CD4-positive, alpha-beta T cell treated with Interleukin-6 at 100 ng/mL for 8 hours (primary cell): ENCODE results near the gene GNPNAT1.

Source experiments
- DNase-seq: peaks from one replicate; pipeline ENCODE4 v3.0.0-alpha.2; 2020; ENCODE audit warnings: mixed read lengths, low spot score

Gene GNPNAT1

DNA sequence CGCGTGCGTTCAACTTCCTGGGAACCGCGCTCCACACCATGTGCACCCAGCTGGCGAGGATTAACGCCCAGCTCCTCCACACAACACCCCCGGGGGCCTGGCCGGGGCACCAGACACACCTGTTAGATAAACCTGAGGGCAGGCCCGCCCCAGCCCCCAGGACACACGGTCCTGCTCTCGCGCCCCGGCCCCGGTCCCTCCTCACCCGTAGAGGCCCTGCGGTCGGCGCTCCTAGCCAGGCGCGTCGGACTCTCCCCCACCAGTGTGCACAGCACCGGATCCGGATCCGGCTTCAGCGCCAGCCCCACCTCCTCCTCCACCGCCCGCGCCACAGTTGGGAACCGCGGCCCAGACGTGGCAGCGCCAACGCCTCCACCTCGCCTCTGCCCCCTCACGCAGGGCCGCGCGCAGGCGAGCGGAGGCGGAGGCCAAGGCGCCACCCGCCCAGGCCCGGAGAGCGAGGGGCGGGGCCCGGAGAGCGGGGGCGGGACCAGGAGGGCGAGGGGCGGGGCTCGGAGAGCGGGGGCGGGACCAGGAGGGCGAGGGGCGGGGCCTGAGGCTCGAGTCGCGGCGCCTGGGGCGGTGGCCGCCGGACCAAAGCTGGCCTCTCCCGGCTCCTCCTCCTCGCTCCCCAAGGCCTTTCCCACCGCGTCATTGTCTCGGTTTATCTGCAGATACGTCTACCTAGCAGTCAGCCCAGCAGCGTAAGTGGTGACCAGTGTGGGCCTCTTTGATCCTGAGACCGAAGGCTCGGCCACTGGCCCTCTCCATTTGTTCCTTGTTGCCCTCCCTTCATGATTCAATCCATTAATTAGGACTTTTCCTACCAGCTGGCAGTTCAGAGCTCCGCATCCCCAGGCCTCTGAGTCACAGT, at the start of gene GNPNAT1:
Gene GNPNAT1, minus strand, starts transcription at position 385 of the 874 bp plus-strand sequence. CDS start 6,957 bp downstream, outside the sequence.
- peak; percentile 89 for DNase-seq

- DNase-seq, result no peak
Measured at GRCh38 chr14:52840877-52841276, 49.5 kb upstream of the GNPNAT1 start.

- no peak for DNase-seq
Measured at GRCh38 chr14:52837451-52837850, 46.0 kb upstream of the GNPNAT1 start.

DNA sequence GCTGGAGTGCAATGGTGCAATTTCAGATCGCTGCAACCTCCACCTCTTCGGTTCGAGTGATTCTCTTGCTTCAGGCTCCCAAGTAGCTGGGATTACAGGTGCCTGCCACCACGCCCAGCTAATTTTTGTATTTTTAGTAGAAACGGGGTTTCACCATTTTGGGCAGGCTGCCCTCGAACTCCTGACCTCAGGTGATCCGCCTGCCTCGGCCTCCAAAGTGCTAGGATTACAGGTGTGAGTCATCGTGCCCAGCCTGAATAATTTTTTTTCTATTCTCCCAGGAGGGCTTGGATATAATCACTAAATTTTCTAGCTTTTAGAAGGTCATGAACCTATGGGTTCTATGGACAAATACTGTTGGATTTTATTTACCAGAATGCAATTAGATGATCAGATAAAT, 44.7 kb upstream of the GNPNAT1 start:
- DNase-seq, result no peak

GRCh38 chr14:52835122-52835903, 43.9 kb upstream of the GNPNAT1 start:
- no peak for DNase-seq

DNA sequence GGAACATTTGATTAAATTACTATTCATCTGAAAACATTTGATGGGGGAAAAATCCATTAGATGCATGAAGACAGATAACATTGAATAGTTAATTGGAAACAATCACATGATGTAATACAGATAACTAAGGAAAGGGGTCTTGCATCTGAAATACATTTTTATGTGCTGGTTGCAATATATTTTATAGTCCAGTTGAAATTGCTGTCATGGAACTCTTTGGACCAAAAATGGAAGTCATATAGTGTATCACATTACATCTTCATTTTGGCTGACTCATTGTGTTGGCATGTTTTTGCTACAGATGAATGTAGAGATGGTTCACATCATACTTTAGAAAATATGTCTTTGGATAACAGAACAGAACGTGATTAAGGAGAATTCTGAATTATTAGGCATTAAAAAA, 43.0 kb upstream of the GNPNAT1 start:
- DNase-seq, result no peak

DNA sequence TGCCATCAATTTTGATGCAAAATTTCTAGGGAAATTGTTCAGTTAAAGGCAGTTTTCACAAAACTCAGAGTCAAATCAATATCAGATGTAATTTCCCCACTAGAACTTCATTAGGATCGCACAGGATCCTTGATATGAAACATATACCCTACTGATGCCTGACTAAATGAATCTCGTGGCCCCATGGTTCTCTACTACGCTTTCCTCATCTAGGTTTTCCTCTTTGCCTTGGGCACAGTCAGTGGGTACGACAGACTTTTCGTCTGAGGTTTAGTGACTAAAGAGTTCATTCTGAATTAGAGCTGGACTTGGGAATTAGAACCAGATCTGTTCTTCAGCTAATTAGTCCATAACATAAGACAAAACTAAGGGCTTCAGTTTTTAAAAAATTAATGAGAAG, 42.5 kb upstream of the GNPNAT1 start:
- no peak for DNase-seq

- DNase-seq, result no peak
Measured at GRCh38 chr14:52829527-52830185, 38.2 kb upstream of the GNPNAT1 start.

GRCh38 chr14:52827426-52827825, 36.0 kb upstream of the GNPNAT1 start:
- no peak for DNase-seq

- no peak for DNase-seq
Measured at GRCh38 chr14:52825085-52825484, 33.7 kb upstream of the GNPNAT1 start.

- DNase-seq, result no peak
Measured at GRCh38 chr14:52824462-52824861, 33.1 kb upstream of the GNPNAT1 start.

DNA sequence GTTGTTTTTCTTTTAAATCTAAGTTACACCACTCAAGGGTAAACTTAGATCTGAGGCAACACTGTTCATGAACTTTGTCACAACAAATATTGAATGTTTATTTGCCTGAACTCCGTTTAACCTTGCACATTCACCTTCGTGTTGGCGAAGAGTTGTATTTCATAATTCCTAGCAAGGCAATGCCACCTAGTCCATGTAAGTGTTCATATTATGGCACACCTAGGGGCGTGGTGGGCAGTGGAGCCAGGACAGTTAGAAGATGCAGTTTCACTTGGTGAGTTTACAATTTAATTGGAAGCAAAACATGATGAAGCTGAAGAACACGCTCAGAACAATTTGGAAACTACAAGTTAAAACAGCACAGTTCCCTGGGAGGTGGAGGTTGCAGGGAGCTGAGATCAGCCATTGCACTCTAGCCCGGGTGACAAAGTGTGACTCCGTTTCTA, 30.4 kb upstream of the GNPNAT1 start:
- DNase-seq, result no peak

- no peak for DNase-seq
Measured at GRCh38 chr14:52808101-52808500, 16.7 kb upstream of the GNPNAT1 start.

DNA sequence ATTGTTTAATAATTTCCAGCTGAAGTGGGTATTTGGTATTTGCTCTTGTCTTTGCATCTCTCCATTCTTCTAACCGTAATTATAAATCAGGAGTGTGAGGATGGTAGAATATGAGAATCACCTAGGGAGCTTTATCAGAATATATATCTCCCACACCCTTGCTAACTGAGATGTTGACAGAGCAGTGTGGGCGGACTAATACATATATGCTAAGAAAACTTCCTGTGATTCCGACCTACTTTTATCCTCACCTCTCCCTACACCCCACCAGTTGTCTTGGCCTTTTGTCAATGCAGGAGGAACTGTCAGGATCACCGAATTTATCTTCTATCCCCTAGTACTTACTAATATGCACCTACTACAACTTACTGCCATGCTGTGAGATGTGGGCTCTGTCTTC, 14.7 kb upstream of the GNPNAT1 start:
- DNase-seq, result no peak

- DNase-seq, result no peak
Measured at GRCh38 chr14:52802597-52802996, 11.2 kb upstream of the GNPNAT1 start.

GRCh38 chr14:52801014-52801712, 9.8 kb upstream of the GNPNAT1 start:
- DNase-seq, result no peak

DNA sequence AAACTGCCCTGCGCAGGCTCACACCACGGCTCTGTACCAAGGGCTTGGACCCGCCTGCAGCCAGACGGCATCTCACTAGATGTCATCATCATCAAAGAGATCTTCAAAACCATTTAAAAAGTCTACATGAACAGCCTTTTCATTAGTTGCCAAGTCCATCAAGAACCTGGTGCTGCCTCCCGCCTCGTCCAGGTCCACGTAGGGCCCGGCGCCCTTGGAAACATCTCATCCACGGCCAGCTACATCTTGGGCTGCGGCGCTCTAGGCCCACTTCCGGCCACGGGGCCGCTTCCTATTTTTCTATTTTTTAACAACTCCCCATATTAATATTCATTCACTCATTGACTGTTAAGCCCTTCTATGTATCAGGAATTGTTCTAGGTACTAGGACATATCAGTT, 7.4 kb upstream of the GNPNAT1 start:
- no peak for DNase-seq

GRCh38 chr14:52797653-52798052, 6.2 kb upstream of the GNPNAT1 start:
- DNase-seq, result no peak

- no peak for DNase-seq
Measured at GRCh38 chr14:52793061-52793460, 1.7 kb upstream of the GNPNAT1 start.

DNA sequence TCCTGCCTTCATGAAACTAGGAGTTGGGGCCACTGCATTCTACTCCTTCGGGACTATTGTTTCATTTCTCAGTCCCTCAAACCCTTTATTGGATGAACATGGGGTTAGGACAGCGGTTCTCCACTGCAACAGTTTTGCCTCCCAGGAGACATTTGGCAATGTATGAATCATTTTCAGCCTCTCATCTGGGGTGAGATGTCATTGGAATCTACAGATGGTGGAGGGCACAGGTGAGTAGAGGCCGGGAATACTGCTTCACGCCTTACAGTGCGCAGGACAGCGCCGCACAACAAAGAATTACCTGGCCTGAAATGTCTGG, 649 bp upstream of the GNPNAT1 start:
- no peak for DNase-seq

- no peak for DNase-seq
Measured at GRCh38 chr14:52790756-52791222, 618 bp downstream of the GNPNAT1 start.
